HepG2 (cell line): ENCODE measurements around the gene MYH9. TPM values are rescaled to one million over a fixed set of nuclear protein-coding genes. Genes with fewer than 3 reads are reported as not detected.

Source experiments
- ATAC-seq: fragments of 200-7000 bp; cut with Tn5 transposase; 3 replicates; pipeline ENCODE4 v1.9.1; 2020; ENCODE audit warnings: mild to moderate bottlenecking, moderate library complexity
- BruUV-seq: library from RNA; stranded (reverse); fragments of 400-500 nt; replicated peaks from 2 replicates; lab custom pipeline; 2021; lab: Mats Ljungman, UMichigan
- CTCF ChIA-PET: fragments of 300-600 bp; formaldehyde crosslinking; extraction: SDS; loops from one replicate; lab custom pipeline; 2021; ENCODE audit warnings: low total read pairs, inconsistent platforms, low intra/inter-chr PET ratio; lab: Yijun Ruan, JAX
- POLR2A ChIA-PET: fragments of 350-600 bp; sonication (Branson Sonifier 250); formaldehyde crosslinking; loops from one replicate; lab custom pipeline; 2020; ENCODE audit warnings: antibody characterized with exemption, inconsistent platforms; lab: Yijun Ruan, JAX
- DNase-seq: peaks from one replicate; pipeline ENCODE4 v3.0.0-alpha.2; 2015; ENCODE audit warnings: low spot score
- FAIRE-seq: peaks from 3 replicates; lab custom pipeline; 2011; peaks lifted over from hg19 to GRCh38; lab: Jason Lieb, UNC
- H2AFZ ChIP-seq: one replicate; pipeline ENCODE4 v1.6.1; 2011; ENCODE audit warnings: low read length, inconsistent platforms
- H3K27ac ChIP-seq: fragments of 300-600 bp; 3 replicates; pipeline ENCODE4 v1.8.0; 2011; ENCODE audit warnings: mixed run types, mild to moderate bottlenecking, mixed read lengths, low read length, inconsistent platforms; ENCODE audit not compliant: insufficient read depth; ENCODE audit errors: extremely low read length
- H3K27me3 ChIP-seq, 2 experiments: fragments of 200-600 bp in 1 of 2; 2 replicates in 1 of 2; 3 replicates in 1 of 2; pipeline versions ENCODE4 v1.6.0 to v1.8.0; 2011; ENCODE audit warnings: low read length in 2 of 2, mild to moderate bottlenecking in 2 of 2, moderate library complexity in 2 of 2, inconsistent platforms in 1 of 2; ENCODE audit not compliant: insufficient read depth in 2 of 2, control insufficient read depth in 1 of 2
- H3K36me3 ChIP-seq, 2 experiments: fragments of 200-600 bp in 1 of 2; replicated peaks in 1 of 2; 2 replicates in 1 of 2; 3 replicates in 1 of 2; pipeline versions ENCODE4 v1.5.1 to v1.8.0; 2011; ENCODE audit warnings: low read length in 2 of 2, inconsistent platforms in 1 of 2; ENCODE audit not compliant: insufficient read depth in 2 of 2, control insufficient read depth in 1 of 2
- H3K4me1 ChIP-seq: 2 replicates; pipeline ENCODE4 v1.5.1; 2012; ENCODE audit warnings: low read length, inconsistent platforms; ENCODE audit not compliant: insufficient read depth
- H3K4me2 ChIP-seq: 2 replicates; pipeline ENCODE4 v1.6.0; 2011; ENCODE audit warnings: low read depth, low read length, inconsistent platforms
- H3K4me3 ChIP-seq, 3 experiments: fragments of 200-600 bp in 1 of 3; sonication (generic), shearing (Covaris generic) in 1 of 3; replicated peaks in 1 of 3; 2 replicates each; pipeline ENCODE4 v1.5.1; 2011 to 2016; ENCODE audit warnings: low read length in 3 of 3, inconsistent platforms in 2 of 3, low read depth in 2 of 3, mild to moderate bottlenecking in 2 of 3, control low read depth in 1 of 3, mixed read lengths in 1 of 3; ENCODE audit not compliant: insufficient read depth in 1 of 3
- H3K79me2 ChIP-seq: one replicate; pipeline ENCODE4 v1.6.1; 2011; ENCODE audit warnings: low read length, inconsistent platforms; ENCODE audit not compliant: insufficient read depth
- H3K9ac ChIP-seq: 2 replicates; pipeline ENCODE4 v1.6.0; 2011; ENCODE audit warnings: mild to moderate bottlenecking, low read depth, low read length, inconsistent platforms; ENCODE audit not compliant: insufficient read depth
- H3K9me3 ChIP-seq: 2 replicates; pipeline ENCODE4 v1.5.1; 2012; ENCODE audit warnings: mild to moderate bottlenecking, low read length
- H4K20me1 ChIP-seq: 2 replicates; pipeline ENCODE4 v1.6.0; 2011; ENCODE audit warnings: inconsistent platforms, mild to moderate bottlenecking, low read length, moderate library complexity; ENCODE audit not compliant: insufficient read depth
- AGO2 ChIP-seq: fragments of 200-400 bp; formaldehyde crosslinking; optimal IDR thresholded peaks from 2 replicates; pipeline ENCODE3; 2017; ENCODE audit warnings: mild to moderate bottlenecking, low read depth, low read length, moderate library complexity
- BCL6 ChIP-seq: IDR thresholded peaks from 2 replicates; pipeline ENCODE4 v1.6.1; 2016; ENCODE audit warnings: missing genetic modification reagents, missing compliant biosample characterization
- KAT7 ChIP-seq: IDR thresholded peaks from 2 replicates; pipeline ENCODE4 v1.6.1; 2018; ENCODE audit warnings: borderline replicate concordance, missing compliant biosample characterization
- SP2 ChIP-seq: sonication (generic); formaldehyde crosslinking; IDR thresholded peaks from 2 replicates; pipeline ENCODE4 v1.5.1; 2020; ENCODE audit warnings: mild to moderate bottlenecking, missing genetic modification reagents
- U2AF2 ChIP-seq: fragments of 200-400 bp; formaldehyde crosslinking; IDR thresholded peaks from 2 replicates; pipeline ENCODE4 v1.6.1; 2017; ENCODE audit warnings: low read depth, mild to moderate bottlenecking, low read length
- ZBTB38 ChIP-seq: sonication (generic); formaldehyde crosslinking; IDR thresholded peaks from 2 replicates; pipeline ENCODE4 v1.5.1; 2020; ENCODE audit warnings: mild to moderate bottlenecking, missing genetic modification reagents
- ZNF207 ChIP-seq: fragments of 450-650 bp; IDR thresholded peaks from 2 replicates; pipeline ENCODE4 v1.6.1; 2016; ENCODE audit warnings: antibody characterized with exemption, borderline replicate concordance
- ZNF33A ChIP-seq: sonication (generic); formaldehyde crosslinking; IDR thresholded peaks from 2 replicates; pipeline ENCODE4 v1.5.1; 2020; ENCODE audit warnings: missing genetic modification reagents, mild to moderate bottlenecking, moderate library complexity, borderline replicate concordance
- ZNF513 ChIP-seq: sonication (generic); formaldehyde crosslinking; conservative IDR thresholded peaks from 2 replicates; pipeline ENCODE4 v1.5.0; 2020; ENCODE audit warnings: missing genetic modification reagents
- WGBS: methylation state at CpG from one replicate; pipeline ENCODE4 v1.1.6; 2017; ENCODE audit warnings: low lambda C conversion rate; 5-methylcytosine and 5-hydroxymethylcytosine counted together
- in situ Hi-C: cut with HindIII; loops from 2 replicates; pipeline ENCODE4 v1.10.0; 2017; ENCODE audit warnings: low pct_unique_long_range_greater_than_20kb; ENCODE audit not compliant: extremely low pct_ligation_motif_present
- intact Hi-C: fragments of 100-400 bp; cut with micrococcal nuclease; formaldehyde crosslinking; loops from one replicate; pipeline ENCODE4 v1.10.0; 2022; ENCODE audit not compliant: unreplicated experiment
- polyA plus RNA-seq, 8 experiments: library from polyadenylated mRNA; depleted of rRNA in 3 of 8; stranded (reverse) in 7 of 8; unstranded in 1 of 8; fragments of >200 nt; fragmentation: Illumina TruSeq in 4 of 8; extraction: Trizol in 4 of 8; gene quantifications; 2 replicates each; pipeline versions ENCODE4 v1.2.1 to v1.2.3, GENCODE V29; 2011 to 2016; ENCODE audit warnings: low read depth in 4 of 8, missing spikeins in 1 of 8, mixed read lengths in 1 of 8; ENCODE audit not compliant: insufficient read depth in 1 of 8
- total RNA-seq, 5 experiments: library from RNA; depleted of rRNA; stranded (reverse); fragments of >200 nt; fragmentation: Illumina TruSeq; extraction: Trizol; gene quantifications; 2 replicates each; pipeline ENCODE4 v1.2.3, GENCODE V29; 2016; ENCODE audit warnings: low read depth in 1 of 5

MYH9 gene
- total and polyA plus RNA-seq, 2 of the 13 experiments (the other 11 are each of a cell fraction or from before 2014, with no cell fraction given), result 50.7 to 98.5 TPM

- ATAC-seq (no peak), FAIRE-seq (no peak), DNase-seq (no peak)
- BruUV-seq, result no TSS peak
- ChIA-PET POLR2A (interaction anchor here (1.4 to 2.0 kb wide), 2 partner anchors 11 to 23 kb away, joined by 3 to 7 read pairs; no protein-coding TSS in a partner anchor), CTCF (no interaction called here)
- WGBS, result 99% methylated on average over 23 of the region's 23 CpGs
- Histone ChIP-seq H3K9me3 (no peaks in the 10 kb centered on the region), H3K36me3 (peaks cover 54 to 97% of the 10 kb centered on the region in 2 experiments), H3K79me2 (peaks cover 58% of the 10 kb centered on the region), H3K4me2 (no peak overlapping the region), H3K4me3 (no peak overlapping the region), H3K27me3 (no peaks in the 10 kb centered on the region), H3K9ac (peak overlapping the region; percentile 44; the same call in 1 of the 2 replicates), H3K27ac (peak overlapping the region; percentile 45), H2AFZ (no peak overlapping the region), H3K4me1 (peaks cover 56% of the 10 kb centered on the region), H4K20me1 (peaks cover 4% of the 10 kb centered on the region; the same call in 1 of the 2 replicates)
- in situ Hi-C loops (no loop called here), intact Hi-C loops (loop anchor here (1.0 kb wide), 1 partner anchor 23 kb away; no protein-coding TSS in a partner anchor)
- peak; percentile 29 for TF ChIP-seq AGO2
- TF ChIP-seq ZNF33A (CRISPR knock-in tag), result no peak
- TF ChIP-seq KAT7 (CRISPR knock-in tag), result no peak
- no peak for TF ChIP-seq BCL6
- TF ChIP-seq ZNF207, result no peak
- TF ChIP-seq ZBTB38 (CRISPR knock-in tag), result peak; percentile 59; the same call in 1 of the 2 replicates
- no peak for TF ChIP-seq U2AF2
- 0 out of 2 replicates have a peak, but pooled peaks have one; percentile 49 for TF ChIP-seq ZNF513 (CRISPR knock-in tag)
- no peak for TF ChIP-seq SP2 (CRISPR knock-in tag)
Observed at GRCh38 chr22:36328635-36329253, 59.0 kb downstream of the MYH9 start.
